ENCODE results near the gene HOPX.

HOPX gene

GRCh38 chr4:56628592-56628991, 52.5 kb downstream of the HOPX start:
- no peak overlapping the region for H3K4me3 ChIP-seq (ENCODE audit: low read length)
- DNase-seq (ENCODE audit: low read depth) = no peak
- TF ChIP-seq, protein P1, sequence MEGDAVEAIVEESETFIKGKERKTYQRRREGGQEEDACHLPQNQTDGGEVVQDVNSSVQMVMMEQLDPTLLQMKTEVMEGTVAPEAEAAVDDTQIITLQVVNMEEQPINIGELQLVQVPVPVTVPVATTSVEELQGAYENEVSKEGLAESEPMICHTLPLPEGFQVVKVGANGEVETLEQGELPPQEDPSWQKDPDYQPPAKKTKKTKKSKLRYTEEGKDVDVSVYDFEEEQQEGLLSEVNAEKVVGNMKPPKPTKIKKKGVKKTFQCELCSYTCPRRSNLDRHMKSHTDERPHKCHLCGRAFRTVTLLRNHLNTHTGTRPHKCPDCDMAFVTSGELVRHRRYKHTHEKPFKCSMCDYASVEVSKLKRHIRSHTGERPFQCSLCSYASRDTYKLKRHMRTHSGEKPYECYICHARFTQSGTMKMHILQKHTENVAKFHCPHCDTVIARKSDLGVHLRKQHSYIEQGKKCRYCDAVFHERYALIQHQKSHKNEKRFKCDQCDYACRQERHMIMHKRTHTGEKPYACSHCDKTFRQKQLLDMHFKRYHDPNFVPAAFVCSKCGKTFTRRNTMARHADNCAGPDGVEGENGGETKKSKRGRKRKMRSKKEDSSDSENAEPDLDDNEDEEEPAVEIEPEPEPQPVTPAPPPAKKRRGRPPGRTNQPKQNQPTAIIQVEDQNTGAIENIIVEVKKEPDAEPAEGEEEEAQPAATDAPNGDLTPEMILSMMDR (conservative IDR thresholded peaks at IDR 0.05; ENCODE audit: low read length) = no peak

DNA sequence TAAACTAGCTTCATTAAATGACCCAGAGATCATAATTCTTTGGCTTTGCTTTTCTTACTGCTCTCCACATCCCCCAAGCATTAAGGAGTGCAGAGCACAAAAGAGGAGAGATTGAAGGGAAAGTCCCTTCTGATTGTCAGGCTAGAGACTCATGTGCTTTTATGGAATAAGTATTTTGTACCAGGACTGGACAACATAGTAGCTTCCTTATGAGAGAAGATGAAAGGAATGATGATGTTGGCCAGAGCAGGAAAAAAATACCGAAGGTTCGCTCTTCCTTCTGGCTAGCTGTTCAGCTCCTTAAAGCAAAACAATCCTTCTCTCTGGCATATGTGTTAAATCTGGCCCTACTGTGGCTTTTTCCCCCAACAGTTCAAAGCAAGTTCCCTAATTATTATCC, 53.1 kb downstream of the HOPX start:
- TF ChIP-seq, protein P1 (conservative IDR thresholded peaks at IDR 0.05; ENCODE audit: low read length) = no peak
- no peak overlapping the region for H3K4me3 ChIP-seq (ENCODE audit: low read length)
- DNase-seq (ENCODE audit: low read depth) = no peak

GRCh38 chr4:56627375-56627774, 53.7 kb downstream of the HOPX start:
- DNase-seq (ENCODE audit: low read depth) = no peak
- TF ChIP-seq, protein P1 (conservative IDR thresholded peaks at IDR 0.05; ENCODE audit: low read length) = no peak
- no peak overlapping the region for H3K4me3 ChIP-seq (ENCODE audit: low read length)

- TF ChIP-seq, protein P1 (conservative IDR thresholded peaks at IDR 0.05; ENCODE audit: low read length) = no peak
- H3K4me3 ChIP-seq (ENCODE audit: low read length) = no peak overlapping the region
- no peak for DNase-seq (ENCODE audit: low read depth)
Observed at GRCh38 chr4:56626963-56627362, 54.1 kb downstream of the HOPX start.

DNA sequence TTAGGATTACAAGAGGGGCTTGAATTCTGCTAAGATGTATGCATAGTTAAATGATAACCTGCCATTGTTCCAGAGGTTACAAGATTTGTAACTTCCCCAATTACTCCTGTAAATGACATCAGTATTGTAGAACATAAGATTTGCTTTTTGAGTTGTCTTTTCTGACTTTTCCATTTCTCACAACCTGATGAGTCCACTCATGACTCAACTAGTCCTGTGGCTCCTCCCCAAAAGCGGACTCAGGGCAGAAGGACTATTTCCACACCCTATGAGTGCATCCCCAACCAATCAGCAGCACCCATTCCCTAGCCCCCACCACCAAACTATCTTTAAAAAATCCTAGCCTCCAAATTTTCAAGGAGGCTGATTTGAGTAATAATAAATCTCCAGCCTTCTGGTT, 54.7 kb downstream of the HOPX start:
- no peak overlapping the region for H3K4me3 ChIP-seq (ENCODE audit: low read length)
- TF ChIP-seq, protein P1 (conservative IDR thresholded peaks at IDR 0.05; ENCODE audit: low read length) = no peak
- no peak for DNase-seq (ENCODE audit: low read depth)

DNA sequence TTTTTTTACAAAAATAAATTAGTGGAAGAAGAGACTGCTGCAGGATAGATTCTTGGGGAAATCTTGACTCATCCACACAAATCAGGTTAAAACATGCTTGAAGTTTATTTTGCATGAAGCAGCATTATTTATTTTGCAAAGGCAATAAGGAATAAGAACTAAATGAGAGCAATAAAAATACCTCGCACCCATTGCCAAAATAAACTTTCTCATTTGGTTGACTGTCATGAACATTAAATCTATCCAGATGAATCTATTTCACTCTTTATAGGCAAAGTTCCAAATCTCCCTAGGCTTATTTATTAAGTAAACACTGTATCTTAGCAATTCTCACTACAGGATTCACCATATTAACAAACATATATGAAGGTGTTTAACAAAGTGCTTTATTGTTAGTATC, 58.9 kb downstream of the HOPX start:
- TF ChIP-seq, protein P1 (conservative IDR thresholded peaks at IDR 0.05; ENCODE audit: low read length) = no peak
- DNase-seq (ENCODE audit: low read depth) = no peak
- H3K4me3 ChIP-seq (ENCODE audit: low read length) = no peak overlapping the region

GRCh38 chr4:56619816-56620215, 61.3 kb downstream of the HOPX start:
- TF ChIP-seq, protein P1 (conservative IDR thresholded peaks at IDR 0.05; ENCODE audit: low read length) = no peak
- H3K4me3 ChIP-seq (ENCODE audit: low read length) = no peak overlapping the region
- no peak for DNase-seq (ENCODE audit: low read depth)

Data from AG10803 (cell line).